NCI-H748 treated with DMSO at 0.1 percent for 48 hours (cell line): ENCODE results near the gene OR5AS1.
"Not testable (repeated sequence)": the region's sequence is repeated elsewhere in the genome, so short reads cannot be mapped to it uniquely, and the experiment has no call there.

Source experiments
- DNase-seq: peaks from one replicate; lab custom pipeline; 2025; lab: John Stamatoyannopoulos, UW

OR5AS1 gene

DNA sequence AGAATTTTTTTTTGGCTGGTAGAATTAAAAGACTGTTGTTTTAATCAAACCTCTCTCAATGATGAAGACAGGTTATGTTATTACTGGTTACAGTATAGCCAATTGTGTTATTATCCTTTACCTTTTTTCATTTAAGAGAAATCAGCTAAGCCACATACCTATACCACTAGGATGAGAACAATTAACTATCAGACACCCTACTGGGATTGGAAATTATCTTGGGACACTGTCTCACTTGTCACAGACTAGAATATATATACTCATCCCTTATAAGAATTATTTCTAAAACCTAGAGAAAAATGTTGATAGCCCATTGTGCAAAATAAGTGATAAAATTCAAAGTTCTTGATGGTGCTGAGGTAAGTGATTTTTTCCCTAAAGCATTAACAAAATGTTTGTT is at the start of gene OR5AS1:
Gene OR5AS1, plus strand, starts transcription at position 301 of the 400 bp plus-strand sequence. CDS start 2,765 bp downstream, outside the sequence.
- DNase-seq = no peak

DNA sequence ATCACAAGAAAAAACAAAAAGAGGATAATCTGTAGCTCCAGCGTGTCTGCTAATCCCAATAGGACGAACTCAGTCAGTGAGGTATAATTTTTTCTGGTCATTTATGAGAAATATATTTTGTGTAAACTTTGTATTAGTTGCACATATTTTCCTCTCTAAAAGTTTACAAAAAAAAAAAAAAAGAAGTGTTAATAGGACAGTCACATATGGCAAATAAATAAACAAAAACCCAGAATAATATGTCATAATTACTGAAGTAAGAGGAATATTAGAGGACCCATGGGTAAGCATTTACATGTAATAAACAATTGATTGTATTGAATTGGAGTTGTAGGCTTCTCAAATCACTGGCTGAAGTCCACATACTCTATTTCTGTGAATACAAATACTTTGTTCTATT is 32.9 kb upstream of the OR5AS1 start, which contains the start of gene OR5F1:
Gene OR5F1, minus strand, starts transcription at position 101 of the 400 bp plus-strand sequence. Its CDS starts 0 bp downstream, at position 101.
- no peak for DNase-seq

DNA sequence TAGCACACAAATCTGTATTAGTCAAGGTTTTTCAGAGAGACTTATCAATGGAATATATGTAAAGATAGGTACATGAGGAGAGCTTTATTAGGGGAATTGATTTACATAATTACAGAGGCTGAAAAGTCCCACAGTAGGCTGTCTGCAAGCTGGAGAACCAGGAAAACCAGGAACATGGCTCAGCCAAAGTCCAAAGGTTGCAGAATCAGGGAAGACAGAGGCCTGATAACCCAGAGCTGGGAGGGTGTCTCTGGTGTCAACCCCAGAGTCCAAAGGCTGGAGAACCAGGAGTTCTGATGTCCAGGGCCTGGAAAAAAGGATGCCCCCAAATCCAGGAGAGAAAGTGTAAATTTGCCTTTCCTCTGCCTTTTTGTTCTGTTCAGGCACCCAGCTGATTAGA is 16.7 kb upstream of the OR5AS1 start:
- DNase-seq = no peak

- DNase-seq = no peak
These were observed 13.6 kb upstream of the OR5AS1 start for GRCh38 chr11:56013805-56014204.

GRCh38 chr11:56045538-56045937 is 18.1 kb downstream of the OR5AS1 start:
- DNase-seq = no peak

DNA sequence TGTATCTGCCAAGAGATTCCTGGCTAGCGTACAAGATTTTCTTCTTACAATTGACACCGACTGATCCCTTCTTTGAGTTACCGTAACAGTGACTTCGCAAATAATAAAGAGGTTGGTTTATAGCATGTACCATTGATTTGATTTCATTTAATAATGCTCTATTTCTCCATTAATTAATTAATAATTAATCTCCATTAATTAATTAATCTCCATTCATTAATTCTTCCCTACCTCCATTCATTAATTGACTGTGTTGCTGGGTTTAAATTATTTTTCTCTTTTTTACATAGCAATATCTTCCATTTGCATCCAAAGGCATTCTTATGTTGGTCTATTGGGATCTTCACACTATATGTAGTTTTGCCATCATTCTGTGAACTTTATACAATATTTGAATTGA is 21.0 kb downstream of the OR5AS1 start:
- DNase-seq = no peak

- no peak for DNase-seq
These were observed 22.0 kb downstream of the OR5AS1 start for GRCh38 chr11:56049487-56049886.

GRCh38 chr11:56056366-56056765 is 28.9 kb downstream of the OR5AS1 start:
- not testable (repeated sequence) for DNase-seq

DNA sequence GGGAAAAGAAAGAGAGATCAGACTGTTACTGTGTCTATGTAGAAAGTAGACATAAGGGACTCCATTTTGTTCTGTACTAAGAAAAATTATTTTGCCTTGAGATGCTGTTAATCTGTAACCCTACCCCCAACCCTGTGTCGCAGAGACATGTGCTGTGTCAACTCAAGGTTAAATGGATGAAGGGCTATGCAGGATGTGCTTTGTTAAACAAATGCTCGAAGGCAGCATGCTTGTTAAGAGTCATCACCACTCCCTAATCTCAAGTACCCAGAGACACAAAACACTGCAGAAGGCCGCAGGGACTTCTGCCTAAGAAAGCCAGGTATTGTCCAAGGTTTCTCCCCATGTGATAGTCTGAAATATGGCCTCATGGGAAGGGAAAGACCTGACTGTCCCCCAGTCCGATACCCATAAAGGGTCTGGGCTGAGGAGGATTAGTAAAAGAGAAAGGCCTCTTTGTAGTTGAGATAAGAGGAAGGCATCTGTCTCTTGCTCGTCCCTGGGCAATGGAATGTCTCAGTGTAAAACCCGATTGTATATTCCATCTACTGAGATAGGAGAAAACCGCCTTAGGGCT is 30.3 kb downstream of the OR5AS1 start:
- not testable (repeated sequence) for DNase-seq

GRCh38 chr11:56058260-56058780 is 30.9 kb downstream of the OR5AS1 start:
- not testable (repeated sequence) for DNase-seq

DNA sequence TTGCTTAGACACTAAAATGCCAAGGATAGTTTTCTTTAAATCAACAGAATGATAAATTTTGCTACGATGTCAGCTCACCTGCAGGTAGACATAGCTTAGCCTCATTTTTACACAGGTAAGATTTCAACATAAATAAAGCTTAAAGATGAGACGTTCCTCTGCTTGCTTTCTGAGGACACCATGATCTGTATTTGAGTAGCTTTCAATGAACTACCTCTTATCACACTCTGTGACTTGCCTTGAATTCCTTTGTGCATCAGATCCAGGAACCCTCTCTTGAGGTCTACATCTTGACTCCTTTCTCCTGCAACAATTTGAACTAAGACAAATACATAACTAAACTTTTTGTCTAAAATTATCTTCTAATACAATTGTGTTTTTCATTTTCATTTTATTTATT is 39.5 kb downstream of the OR5AS1 start:
- no peak for DNase-seq
